Measurements from ENCODE around the gene NOXO1. TPM values are rescaled to one million over a fixed set of nuclear protein-coding genes. Genes with fewer than 3 reads are reported as not detected.

Gene NOXO1
- total RNA-seq, 6 experiments from 2014 or later: 0.28 to 0.46 (median 0.45) TPM; not detected in 3

DNA sequence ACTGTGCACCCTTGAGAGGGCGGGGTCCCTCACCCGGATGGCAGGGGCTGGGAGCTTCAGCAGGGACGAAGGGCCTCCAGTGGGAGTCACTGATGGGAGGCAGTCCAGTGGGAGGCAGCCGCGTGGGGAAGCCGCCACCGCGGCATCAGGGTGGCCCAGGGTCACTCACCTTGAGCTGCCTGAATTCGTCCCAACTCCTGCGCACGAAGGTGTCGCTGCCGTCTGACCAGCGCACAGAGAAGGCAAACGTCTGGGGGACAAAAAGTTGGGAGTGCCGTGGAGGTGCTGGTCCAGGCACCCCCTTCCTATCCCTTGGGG, 540 bp downstream of the NOXO1 start:
- Mint-ChIP-seq H3K27ac (no peak overlapping the region), H3K36me3 (ENCODE audit: low read depth) (no peaks in the 10 kb centered on the region), H3K27me3 (ENCODE audit: insufficient read depth) (peaks cover 12% of the 10 kb centered on the region), H3K4me3 (no peak overlapping the region), H3K4me1 (ENCODE audit: low read depth) (peaks cover 16% of the 10 kb centered on the region), H3K9me3 (no peaks in the 10 kb centered on the region)
- TF ChIP-seq, protein P1, sequence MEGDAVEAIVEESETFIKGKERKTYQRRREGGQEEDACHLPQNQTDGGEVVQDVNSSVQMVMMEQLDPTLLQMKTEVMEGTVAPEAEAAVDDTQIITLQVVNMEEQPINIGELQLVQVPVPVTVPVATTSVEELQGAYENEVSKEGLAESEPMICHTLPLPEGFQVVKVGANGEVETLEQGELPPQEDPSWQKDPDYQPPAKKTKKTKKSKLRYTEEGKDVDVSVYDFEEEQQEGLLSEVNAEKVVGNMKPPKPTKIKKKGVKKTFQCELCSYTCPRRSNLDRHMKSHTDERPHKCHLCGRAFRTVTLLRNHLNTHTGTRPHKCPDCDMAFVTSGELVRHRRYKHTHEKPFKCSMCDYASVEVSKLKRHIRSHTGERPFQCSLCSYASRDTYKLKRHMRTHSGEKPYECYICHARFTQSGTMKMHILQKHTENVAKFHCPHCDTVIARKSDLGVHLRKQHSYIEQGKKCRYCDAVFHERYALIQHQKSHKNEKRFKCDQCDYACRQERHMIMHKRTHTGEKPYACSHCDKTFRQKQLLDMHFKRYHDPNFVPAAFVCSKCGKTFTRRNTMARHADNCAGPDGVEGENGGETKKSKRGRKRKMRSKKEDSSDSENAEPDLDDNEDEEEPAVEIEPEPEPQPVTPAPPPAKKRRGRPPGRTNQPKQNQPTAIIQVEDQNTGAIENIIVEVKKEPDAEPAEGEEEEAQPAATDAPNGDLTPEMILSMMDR (IDR thresholded peaks at IDR 0.05): no peak
- no peak for DNase-seq

DNA sequence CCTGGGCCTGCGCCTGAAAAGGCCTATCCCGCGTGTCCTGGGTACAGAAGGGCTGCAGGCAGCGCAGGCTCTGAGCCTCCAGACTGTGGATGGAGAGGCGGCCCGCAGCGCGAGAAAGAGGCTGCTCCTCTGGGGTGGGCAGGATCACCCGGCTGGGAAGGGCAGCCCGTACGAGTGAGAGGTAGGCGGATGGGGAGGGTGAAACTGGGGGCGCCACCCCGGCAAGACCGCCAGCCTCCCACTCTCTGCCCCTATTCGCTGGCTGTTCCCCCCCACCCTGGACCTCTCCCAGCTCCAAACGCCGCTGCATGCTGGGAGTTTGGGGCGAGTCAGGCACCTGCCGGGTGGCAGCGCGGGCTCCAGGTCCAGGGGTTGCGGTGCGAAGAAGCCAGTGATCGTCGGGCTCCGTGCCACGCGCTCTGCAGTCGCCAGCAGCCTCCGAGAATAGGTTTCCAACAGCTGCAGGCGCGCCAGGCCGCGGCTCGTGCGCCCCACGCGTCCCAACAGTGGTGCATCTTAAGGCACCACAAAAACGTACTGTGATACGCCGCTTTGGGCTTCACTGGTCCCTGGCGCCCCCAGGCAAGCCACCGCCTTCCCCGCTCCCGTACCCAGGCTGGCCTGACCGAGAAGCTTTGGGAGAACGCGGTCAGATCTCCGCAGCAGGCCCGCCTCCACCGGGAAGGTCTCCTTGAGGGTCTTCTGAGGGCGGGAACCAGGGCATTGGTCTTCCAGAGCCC, 1.1 kb downstream of the NOXO1 start:
- no peaks in the 10 kb centered on the region for H3K36me3 Mint-ChIP-seq (ENCODE audit: low read depth)
- peaks cover 12% of the 10 kb centered on the region for H3K27me3 Mint-ChIP-seq (ENCODE audit: insufficient read depth)
- TF ChIP-seq, protein P1 (IDR thresholded peaks at IDR 0.05): no peak
- no peak for DNase-seq
- no peak overlapping the region for H3K4me3 Mint-ChIP-seq
- H3K4me1 Mint-ChIP-seq (ENCODE audit: low read depth): peaks cover 13% of the 10 kb centered on the region
- H3K9me3 Mint-ChIP-seq: no peaks in the 10 kb centered on the region
- no peak overlapping the region for H3K27ac Mint-ChIP-seq

DNA sequence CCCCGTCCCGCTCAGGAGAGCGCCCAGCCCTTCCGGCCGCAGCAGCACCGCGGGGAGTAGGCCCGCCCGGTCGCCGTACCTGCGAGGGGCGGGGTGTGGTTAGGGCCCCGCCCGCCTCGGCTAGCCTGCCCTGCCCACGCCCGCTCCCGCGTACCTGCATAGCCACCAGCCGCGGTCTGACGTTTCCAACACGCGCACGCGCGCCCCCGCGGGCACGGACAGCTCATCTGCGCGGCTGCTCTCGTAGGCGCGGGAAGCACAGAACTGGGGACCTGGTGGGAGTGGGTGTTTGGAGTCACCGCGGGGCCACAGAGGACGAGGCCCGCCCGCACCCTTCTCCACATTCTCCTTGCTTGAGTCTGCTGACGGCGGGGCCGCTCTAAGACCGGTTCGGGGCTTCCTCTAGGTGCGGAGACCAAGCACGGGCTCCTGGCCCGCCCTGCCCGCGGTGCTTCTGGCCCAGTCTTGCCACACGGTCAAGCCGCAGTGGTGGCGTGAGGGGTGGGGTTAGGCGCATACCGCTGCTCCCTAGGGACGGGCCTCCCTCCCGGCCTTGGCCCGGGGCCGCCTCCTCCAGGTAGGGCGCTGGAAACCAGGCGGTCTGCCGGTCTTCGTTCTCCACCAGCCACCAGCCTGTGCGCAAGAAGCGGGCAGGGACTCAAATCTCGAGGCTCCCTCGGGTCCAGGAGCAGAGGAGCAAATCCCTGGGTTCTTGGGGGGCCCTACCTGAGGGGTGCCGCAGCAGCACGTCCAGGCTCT, 1.8 kb downstream of the NOXO1 start:
- no peak for DNase-seq
- H3K27me3 Mint-ChIP-seq (ENCODE audit: insufficient read depth): peaks cover 9% of the 10 kb centered on the region

GRCh38 chr16:1978476-1979120, 2.7 kb downstream of the NOXO1 start:
- no peak overlapping the region for H3K27ac Mint-ChIP-seq
- DNase-seq: no peak
- no peaks in the 10 kb centered on the region for H3K9me3 Mint-ChIP-seq
- no peaks in the 10 kb centered on the region for H3K36me3 Mint-ChIP-seq (ENCODE audit: low read depth)
- peaks cover 6% of the 10 kb centered on the region; the same call in 1 of the 2 replicates for H3K4me1 Mint-ChIP-seq (ENCODE audit: low read depth)
- H3K27me3 Mint-ChIP-seq (ENCODE audit: insufficient read depth): peaks cover 8% of the 10 kb centered on the region
- TF ChIP-seq, protein P1 (IDR thresholded peaks at IDR 0.05): no peak
- H3K4me3 Mint-ChIP-seq: no peak overlapping the region

More for the DNA sequence above, 1.8 kb downstream of the NOXO1 start:
- TF ChIP-seq, protein P1 (IDR thresholded peaks at IDR 0.05): no peak
- Mint-ChIP-seq H3K4me1 (ENCODE audit: low read depth) (peaks cover 6% of the 10 kb centered on the region; the same call in 1 of the 2 replicates), H3K4me3 (no peak overlapping the region), H3K9me3 (no peaks in the 10 kb centered on the region), H3K36me3 (ENCODE audit: low read depth) (no peaks in the 10 kb centered on the region), H3K27ac (no peak overlapping the region)

DNA sequence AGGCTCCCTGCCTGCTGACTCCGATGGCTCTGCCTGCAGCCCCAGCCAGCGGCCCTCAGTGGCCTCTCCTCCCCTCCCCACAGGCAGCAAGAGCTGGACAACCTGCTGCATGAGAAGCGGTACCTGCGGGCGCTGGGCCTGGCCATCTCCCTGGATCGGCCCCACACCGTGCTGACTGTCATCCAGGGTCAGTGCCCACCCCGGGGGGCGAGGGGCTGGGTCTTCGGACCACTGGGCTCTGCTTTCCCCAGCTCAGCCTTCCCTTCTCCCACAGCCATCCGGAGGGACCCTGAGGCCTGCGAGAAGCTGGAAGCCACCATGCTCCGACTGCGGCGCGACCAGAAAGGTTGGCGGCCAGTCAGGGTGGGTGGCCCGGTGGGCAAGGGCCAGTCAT, 3.4 kb downstream of the NOXO1 start:
- Mint-ChIP-seq H3K27me3 (ENCODE audit: insufficient read depth) (peaks cover 8% of the 10 kb centered on the region), H3K4me3 (no peak overlapping the region), H3K27ac (no peak overlapping the region), H3K9me3 (no peaks in the 10 kb centered on the region), H3K4me1 (ENCODE audit: low read depth) (peaks cover 4% of the 10 kb centered on the region), H3K36me3 (ENCODE audit: low read depth) (no peaks in the 10 kb centered on the region)
- DNase-seq: no peak
- TF ChIP-seq, protein P1 (IDR thresholded peaks at IDR 0.05): no peak

Data from HFFc6 (cell line).